Parathyroid adenoma (tissue), 2 donors: ENCODE data around the gene AK2.

Source experiments
- H2AFZ ChIP-seq: fragments of 300-600 bp; sonication (generic); one replicate; pipeline ENCODE4 v1.7.0; 2017; ENCODE audit warnings: antibody characterized with exemption, mild to moderate bottlenecking
- H3K27ac ChIP-seq: fragments of 300-600 bp; sonication (generic); one replicate; pipeline ENCODE4 v1.7.0; 2017
- H3K27me3 ChIP-seq: fragments of 300-600 bp; sonication (generic); one replicate; pipeline ENCODE4 v1.7.0; 2017; ENCODE audit warnings: low read length; ENCODE audit not compliant: control insufficient read depth, insufficient read depth
- H3K36me3 ChIP-seq: fragments of 300-600 bp; sonication (generic); one replicate; pipeline ENCODE4 v1.7.0; 2017; ENCODE audit warnings: low read length; ENCODE audit not compliant: control insufficient read depth, insufficient read depth
- H3K4me1 ChIP-seq: fragments of 300-600 bp; sonication (generic); one replicate; pipeline ENCODE4 v1.7.0; 2017; ENCODE audit warnings: control low read depth
- H3K4me2 ChIP-seq: fragments of 300-600 bp; sonication (generic); one replicate; pipeline ENCODE4 v1.7.0; 2017; ENCODE audit warnings: low read length
- H3K4me3 ChIP-seq: fragments of 300-600 bp; sonication (generic); one replicate; pipeline ENCODE4 v1.7.0; 2017; ENCODE audit warnings: low read depth, low read length
- H3K79me2 ChIP-seq: fragments of 300-600 bp; sonication (generic); one replicate; pipeline ENCODE4 v1.7.0; 2017; ENCODE audit warnings: control low read depth
- H3K9ac ChIP-seq: fragments of 300-600 bp; sonication (generic); one replicate; pipeline ENCODE4 v1.7.0; 2017; ENCODE audit warnings: mild to moderate bottlenecking
- H3K9me3 ChIP-seq: fragments of 300-600 bp; sonication (generic); one replicate; pipeline ENCODE4 v1.7.0; 2017; ENCODE audit warnings: low read length; ENCODE audit not compliant: control insufficient read depth
- TF ChIP-seq, protein P1 (sequence below): fragments of 300-600 bp; sonication (generic); IDR thresholded peaks from one replicate; pipeline ENCODE4 v1.7.0; 2017; ENCODE audit warnings: antibody characterized with exemption, mild to moderate bottlenecking
- donor health status: primary hyperparathyroidism.

The AK2 gene

DNA sequence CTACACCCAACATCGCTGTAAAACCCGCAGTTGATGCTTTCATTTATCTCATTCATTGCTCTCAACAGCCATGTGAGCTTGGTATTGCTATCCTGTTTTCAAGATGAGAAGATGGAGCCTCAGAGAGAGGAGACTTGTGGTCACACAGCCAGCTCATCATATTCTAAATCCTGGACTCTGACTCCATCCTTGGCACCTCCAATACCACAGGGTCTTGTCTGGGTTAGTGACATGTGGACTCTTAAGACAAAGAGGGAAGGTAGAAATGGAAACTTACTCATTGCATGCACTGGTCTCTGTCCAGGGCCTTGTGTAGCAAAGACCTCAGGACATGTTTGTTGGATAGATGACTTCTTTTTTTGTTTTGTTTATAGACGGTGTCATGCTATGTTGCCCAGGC is 65.1 kb downstream of the AK2 start:
- no peak overlapping the region for H3K4me3 ChIP-seq
- no peaks in the 10 kb centered on the region for H3K79me2 ChIP-seq
- no peaks in the 10 kb centered on the region for H3K27me3 ChIP-seq
- H3K4me2 ChIP-seq = no peak overlapping the region
- no peak overlapping the region for H2AFZ ChIP-seq
- H3K27ac ChIP-seq = no peak overlapping the region
- no peak overlapping the region for H3K9ac ChIP-seq
- H3K4me1 ChIP-seq = no peaks in the 10 kb centered on the region
- H3K9me3 ChIP-seq = no peaks in the 10 kb centered on the region
- TF ChIP-seq, protein P1, sequence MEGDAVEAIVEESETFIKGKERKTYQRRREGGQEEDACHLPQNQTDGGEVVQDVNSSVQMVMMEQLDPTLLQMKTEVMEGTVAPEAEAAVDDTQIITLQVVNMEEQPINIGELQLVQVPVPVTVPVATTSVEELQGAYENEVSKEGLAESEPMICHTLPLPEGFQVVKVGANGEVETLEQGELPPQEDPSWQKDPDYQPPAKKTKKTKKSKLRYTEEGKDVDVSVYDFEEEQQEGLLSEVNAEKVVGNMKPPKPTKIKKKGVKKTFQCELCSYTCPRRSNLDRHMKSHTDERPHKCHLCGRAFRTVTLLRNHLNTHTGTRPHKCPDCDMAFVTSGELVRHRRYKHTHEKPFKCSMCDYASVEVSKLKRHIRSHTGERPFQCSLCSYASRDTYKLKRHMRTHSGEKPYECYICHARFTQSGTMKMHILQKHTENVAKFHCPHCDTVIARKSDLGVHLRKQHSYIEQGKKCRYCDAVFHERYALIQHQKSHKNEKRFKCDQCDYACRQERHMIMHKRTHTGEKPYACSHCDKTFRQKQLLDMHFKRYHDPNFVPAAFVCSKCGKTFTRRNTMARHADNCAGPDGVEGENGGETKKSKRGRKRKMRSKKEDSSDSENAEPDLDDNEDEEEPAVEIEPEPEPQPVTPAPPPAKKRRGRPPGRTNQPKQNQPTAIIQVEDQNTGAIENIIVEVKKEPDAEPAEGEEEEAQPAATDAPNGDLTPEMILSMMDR = no peak
- no peaks in the 10 kb centered on the region for H3K36me3 ChIP-seq

DNA sequence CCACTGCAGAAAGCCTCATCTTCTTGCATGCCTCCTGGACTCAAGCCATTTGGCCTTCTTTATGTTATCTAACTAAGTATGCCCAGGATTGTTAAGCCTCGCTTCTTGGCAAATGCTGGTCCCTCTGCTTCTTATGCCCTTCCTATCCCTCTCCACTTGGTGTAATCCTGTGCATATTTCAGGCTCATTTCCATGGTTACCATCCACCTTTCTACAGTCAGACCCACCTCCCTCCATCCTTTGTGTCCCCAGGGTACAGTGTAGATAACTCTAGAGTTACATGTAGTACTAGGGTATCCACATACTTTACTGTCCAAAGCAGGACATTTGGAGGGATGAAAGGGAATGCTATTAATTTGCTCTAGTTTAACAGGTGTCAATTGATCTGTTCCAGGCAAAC is 65.5 kb downstream of the AK2 start:
- H3K4me3 ChIP-seq = no peak overlapping the region
- H3K79me2 ChIP-seq = no peaks in the 10 kb centered on the region
- H3K9me3 ChIP-seq = no peaks in the 10 kb centered on the region
- no peak overlapping the region for H3K9ac ChIP-seq
- no peak overlapping the region for H2AFZ ChIP-seq
- TF ChIP-seq, protein P1 = no peak
- no peaks in the 10 kb centered on the region for H3K27me3 ChIP-seq
- H3K4me2 ChIP-seq = no peak overlapping the region
- H3K4me1 ChIP-seq = no peaks in the 10 kb centered on the region
- H3K36me3 ChIP-seq = no peaks in the 10 kb centered on the region
- H3K27ac ChIP-seq = no peak overlapping the region

DNA sequence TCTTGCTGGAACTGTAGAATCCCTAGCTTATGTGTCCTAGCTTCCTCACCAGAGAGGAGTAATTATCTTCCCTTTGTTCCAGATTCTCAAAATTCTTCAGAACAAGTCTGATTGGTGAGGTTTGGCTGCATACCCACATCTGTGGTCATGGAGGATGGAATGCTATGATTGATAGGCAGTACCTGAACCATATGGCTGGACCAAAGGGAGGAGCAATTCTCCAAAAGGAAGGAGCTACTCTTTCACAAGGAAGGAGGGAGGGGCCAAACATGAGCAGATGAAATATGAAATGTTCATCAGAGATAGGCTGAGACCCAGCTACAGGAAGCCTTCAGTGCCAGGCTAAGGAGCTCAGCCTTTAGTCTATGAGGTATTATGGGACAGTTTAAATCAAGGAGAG is 67.1 kb downstream of the AK2 start:
- peaks cover 2% of the 10 kb centered on the region for H3K4me1 ChIP-seq
- H3K27ac ChIP-seq = no peak overlapping the region
- no peak overlapping the region for H3K4me2 ChIP-seq
- no peaks in the 10 kb centered on the region for H3K27me3 ChIP-seq
- H2AFZ ChIP-seq = no peak overlapping the region
- TF ChIP-seq, protein P1 = no peak
- no peaks in the 10 kb centered on the region for H3K9me3 ChIP-seq
- H3K36me3 ChIP-seq = no peaks in the 10 kb centered on the region
- H3K9ac ChIP-seq = no peak overlapping the region
- no peak overlapping the region for H3K4me3 ChIP-seq
- no peaks in the 10 kb centered on the region for H3K79me2 ChIP-seq

DNA sequence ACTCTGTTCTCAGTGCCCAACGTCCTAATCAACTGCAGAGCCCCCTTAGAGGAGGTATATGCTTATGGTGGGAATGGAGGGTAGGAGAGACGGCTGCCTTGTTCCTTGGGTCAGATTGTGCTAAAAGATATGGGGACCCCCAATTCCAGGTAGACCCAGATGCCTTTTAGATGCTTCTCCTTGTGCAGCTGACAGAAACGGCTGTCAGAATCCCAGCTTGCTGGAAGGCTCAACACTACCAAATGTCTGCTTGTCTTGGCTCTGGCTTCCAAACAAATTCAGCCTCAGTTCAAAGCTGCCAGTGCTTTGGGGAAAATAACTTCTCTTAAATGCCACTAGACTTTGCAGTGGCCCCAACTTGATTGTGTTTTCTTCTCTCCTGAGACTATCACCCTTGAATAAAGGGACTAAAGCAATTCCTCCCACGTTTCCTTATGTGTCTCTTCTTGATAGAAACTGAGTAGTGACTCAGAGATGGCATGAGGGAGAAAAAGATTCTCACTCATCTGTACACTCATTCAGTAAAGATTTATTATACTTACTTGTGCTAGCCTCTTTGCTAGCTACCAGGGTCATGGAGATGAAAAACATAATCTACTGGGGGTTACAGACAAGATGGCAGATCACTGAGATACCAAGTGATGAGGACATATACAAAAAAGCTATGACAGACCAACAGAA is 68.7 kb downstream of the AK2 start:
- Histone ChIP-seq H2AFZ (no peak overlapping the region), H3K27me3 (no peaks in the 10 kb centered on the region), H3K27ac (no peak overlapping the region), H3K9me3 (no peaks in the 10 kb centered on the region), H3K4me2 (no peak overlapping the region), H3K79me2 (peaks cover 3% of the 10 kb centered on the region), H3K36me3 (no peaks in the 10 kb centered on the region), H3K9ac (no peak overlapping the region), H3K4me1 (peaks cover 2% of the 10 kb centered on the region), H3K4me3 (no peak overlapping the region)
- TF ChIP-seq, protein P1 = no peak

DNA sequence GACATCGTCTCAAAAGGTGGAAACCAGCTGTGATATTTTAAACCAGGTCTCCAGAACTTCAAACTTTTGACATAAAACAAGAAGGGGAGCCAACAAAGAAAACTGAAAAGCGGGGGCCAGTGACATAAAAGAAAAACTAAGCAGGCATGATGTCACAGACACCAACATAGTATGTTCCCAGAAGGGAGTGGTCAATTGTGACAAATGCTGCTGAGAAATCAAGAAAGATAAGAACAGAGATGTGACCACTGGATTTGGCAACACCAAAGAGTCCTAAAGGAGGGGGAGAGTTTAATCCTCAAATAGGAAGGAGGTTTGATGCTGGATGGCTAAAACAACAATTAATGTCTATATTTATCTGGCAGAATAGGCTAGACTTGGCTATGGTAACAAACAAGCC is 69.8 kb downstream of the AK2 start:
- no peaks in the 10 kb centered on the region for H3K27me3 ChIP-seq
- no peak overlapping the region for H3K9ac ChIP-seq
- H3K27ac ChIP-seq = no peak overlapping the region
- no peaks in the 10 kb centered on the region for H3K9me3 ChIP-seq
- H2AFZ ChIP-seq = no peak overlapping the region
- H3K79me2 ChIP-seq = peaks cover 5% of the 10 kb centered on the region
- peaks cover 5% of the 10 kb centered on the region for H3K4me1 ChIP-seq
- H3K36me3 ChIP-seq = no peaks in the 10 kb centered on the region
- TF ChIP-seq, protein P1 = no peak
- no peak overlapping the region for H3K4me3 ChIP-seq
- H3K4me2 ChIP-seq = no peak overlapping the region
